Measurements from ENCODE around the gene PRAMEF9. TPM values are rescaled to one million over a fixed set of nuclear protein-coding genes. Genes with fewer than 3 reads are reported as not detected.
"Not testable (repeated sequence)": the region's sequence is repeated elsewhere in the genome, so short reads cannot be mapped to it uniquely, and the experiment has no call there.

PRAMEF9 gene
- total RNA-seq: not detected

GRCh38 chr1:13171548-13171947 lies at the start of gene PRAMEF9:
TSS of gene PRAMEF9 (plus strand) at chr1:13171848. CDS start at chr1:13175281, 3,433 bp downstream.
- intact Hi-C loops (cut with DNase I); H3K27ac ChIP-seq; DNase-seq; H3K36me3 ChIP-seq (replicated peaks in 1 of 2; ENCODE audit: insufficient read depth in 1 of 2, low read depth in 2 of 2); H3K4me1 ChIP-seq; ATAC-seq; H3K9me3 ChIP-seq; H3K27me3 ChIP-seq; H3K4me3 ChIP-seq: not testable (repeated sequence)
- WGBS, 2 donors: 40% methylated on average over 1 of the region's 2 CpGs; no CpG with 5 or more reads in 1 of the 2 donors

GRCh38 chr1:13155909-13156308 lies 15.7 kb upstream of the PRAMEF9 start, which contains the start of gene PRAMEF26:
TSS of gene PRAMEF26 (minus strand) at chr1:13156009. CDS start at chr1:13153095, 2,914 bp downstream.
- no CpG with 5 or more reads among the region's 5 CpGs for WGBS, 2 donors
- H3K27me3 ChIP-seq; ATAC-seq; H3K36me3 ChIP-seq (replicated peaks in 1 of 2; ENCODE audit: insufficient read depth in 1 of 2, low read depth in 2 of 2); H3K4me1 ChIP-seq; DNase-seq; H3K9me3 ChIP-seq; intact Hi-C loops (cut with DNase I); H3K27ac ChIP-seq; H3K4me3 ChIP-seq: not testable (repeated sequence)

- ATAC-seq: not testable (repeated sequence)
Measured at GRCh38 chr1:13165531-13165930, 6.1 kb upstream of the PRAMEF9 start, which contains the start of gene HNRNPCL4. TSS of gene HNRNPCL4 (minus strand) at chr1:13165631. CDS start at chr1:13165467, 164 bp downstream.

GRCh38 chr1:13201309-13201708 lies 29.7 kb downstream of the PRAMEF9 start, which contains the start of gene PRAMEF13:
TSS of gene PRAMEF13 (minus strand) at chr1:13201409. CDS start at chr1:13199589, 1,820 bp downstream.
- H3K4me3 ChIP-seq; H3K4me1 ChIP-seq; H3K27me3 ChIP-seq; H3K36me3 ChIP-seq (replicated peaks in 1 of 2; ENCODE audit: insufficient read depth in 1 of 2, low read depth in 2 of 2); ATAC-seq; H3K9me3 ChIP-seq; H3K27ac ChIP-seq; intact Hi-C loops (cut with DNase I); DNase-seq: not testable (repeated sequence)
- no CpG with 5 or more reads among the region's 5 CpGs for WGBS, 2 donors

More at GRCh38 chr1:13165531-13165930, 6.1 kb upstream of the PRAMEF9 start, which contains the start of gene HNRNPCL4:
- H3K27ac ChIP-seq; H3K4me3 ChIP-seq; H3K27me3 ChIP-seq; intact Hi-C loops (cut with DNase I); H3K36me3 ChIP-seq (replicated peaks in 1 of 2; ENCODE audit: insufficient read depth in 1 of 2, low read depth in 2 of 2); H3K4me1 ChIP-seq; DNase-seq; H3K9me3 ChIP-seq: not testable (repeated sequence)
- no CpG with 5 or more reads among the region's 8 CpGs for WGBS, 2 donors

GRCh38 chr1:13208712-13209111 lies 37.1 kb downstream of the PRAMEF9 start:
- intact Hi-C loops (cut with DNase I): not testable (repeated sequence)

GRCh38 chr1:13216619-13217018 lies 45.0 kb downstream of the PRAMEF9 start:
- H3K27ac ChIP-seq; ATAC-seq; H3K4me3 ChIP-seq; H3K9me3 ChIP-seq; intact Hi-C loops (cut with DNase I); DNase-seq; H3K27me3 ChIP-seq; H3K36me3 ChIP-seq (replicated peaks in 1 of 2; ENCODE audit: insufficient read depth in 1 of 2, low read depth in 2 of 2); H3K4me1 ChIP-seq: not testable (repeated sequence)
- no CpG with 5 or more reads among the region's 7 CpGs for WGBS, 2 donors

More at GRCh38 chr1:13208712-13209111, 37.1 kb downstream of the PRAMEF9 start:
- H3K4me1 ChIP-seq; H3K36me3 ChIP-seq (replicated peaks in 1 of 2; ENCODE audit: insufficient read depth in 1 of 2, low read depth in 2 of 2); H3K27ac ChIP-seq; H3K4me3 ChIP-seq; H3K27me3 ChIP-seq; ATAC-seq; H3K9me3 ChIP-seq; DNase-seq: not testable (repeated sequence)
- WGBS, 2 donors: no CpG with 5 or more reads among the region's 9 CpGs

- WGBS, 2 donors: no CpG with 5 or more reads among the region's 3 CpGs
- H3K27me3 ChIP-seq; H3K27ac ChIP-seq; H3K9me3 ChIP-seq; intact Hi-C loops (cut with DNase I); DNase-seq; H3K4me3 ChIP-seq; ATAC-seq; H3K36me3 ChIP-seq (replicated peaks in 1 of 2; ENCODE audit: insufficient read depth in 1 of 2, low read depth in 2 of 2); H3K4me1 ChIP-seq: not testable (repeated sequence)
Measured at GRCh38 chr1:13219203-13219602, 47.6 kb downstream of the PRAMEF9 start.

GRCh38 chr1:13222788-13223187 lies 51.1 kb downstream of the PRAMEF9 start:
- WGBS, 2 donors: no CpG with 5 or more reads among the region's 4 CpGs
- H3K27me3 ChIP-seq; H3K9me3 ChIP-seq; H3K27ac ChIP-seq; H3K4me1 ChIP-seq; intact Hi-C loops (cut with DNase I); DNase-seq; H3K36me3 ChIP-seq (replicated peaks in 1 of 2; ENCODE audit: insufficient read depth in 1 of 2, low read depth in 2 of 2); H3K4me3 ChIP-seq; ATAC-seq: not testable (repeated sequence)

- Histone ChIP-seq H3K4me3 (no peak overlapping the region), H3K27ac (no peak overlapping the region), H3K27me3 (no peaks in the 10 kb centered on the region), H3K9me3 (no peaks in the 10 kb centered on the region), H3K4me1 (no peaks in the 10 kb centered on the region), H3K36me3 (replicated peaks in 1 of 2; ENCODE audit: insufficient read depth in 1 of 2, low read depth in 2 of 2) (no peaks in the 10 kb centered on the region)
- no peak for TF ChIP-seq CTCF (IDR thresholded peaks at IDR 0.05)
- TF ChIP-seq POLR2A (IDR thresholded peaks at IDR 0.05): no peak
- intact Hi-C loops (cut with DNase I): no loop called here
- WGBS, 2 donors: 66 to 69% methylated on average over 5 of the region's 5 CpGs
- ATAC-seq: no peak
- DNase-seq: no peak
Measured at GRCh38 chr1:13224480-13225060, 52.9 kb downstream of the PRAMEF9 start.

- H3K36me3 ChIP-seq (replicated peaks in 1 of 2; ENCODE audit: insufficient read depth in 1 of 2, low read depth in 2 of 2); H3K4me3 ChIP-seq; H3K27me3 ChIP-seq; H3K4me1 ChIP-seq; DNase-seq; ATAC-seq; intact Hi-C loops (cut with DNase I); H3K9me3 ChIP-seq; H3K27ac ChIP-seq: not testable (repeated sequence)
- WGBS, 2 donors: 75 to 81% methylated on average over 6 to 9 of the region's 9 CpGs
Measured at GRCh38 chr1:13225675-13226204, 54.1 kb downstream of the PRAMEF9 start, which contains the start of gene PRAMEF18. TSS of gene PRAMEF18 (minus strand) at chr1:13226154. CDS start at chr1:13226106, 48 bp downstream.
